Measurements from ENCODE around the gene IQSEC1. TPM values are rescaled to one million over a fixed set of nuclear protein-coding genes. Genes with fewer than 3 reads are reported as not detected.

The IQSEC1 gene
- total RNA-seq, 4 donors from 2014 or later, result 31.9 to 35.8 (median 34.8) TPM

DNA sequence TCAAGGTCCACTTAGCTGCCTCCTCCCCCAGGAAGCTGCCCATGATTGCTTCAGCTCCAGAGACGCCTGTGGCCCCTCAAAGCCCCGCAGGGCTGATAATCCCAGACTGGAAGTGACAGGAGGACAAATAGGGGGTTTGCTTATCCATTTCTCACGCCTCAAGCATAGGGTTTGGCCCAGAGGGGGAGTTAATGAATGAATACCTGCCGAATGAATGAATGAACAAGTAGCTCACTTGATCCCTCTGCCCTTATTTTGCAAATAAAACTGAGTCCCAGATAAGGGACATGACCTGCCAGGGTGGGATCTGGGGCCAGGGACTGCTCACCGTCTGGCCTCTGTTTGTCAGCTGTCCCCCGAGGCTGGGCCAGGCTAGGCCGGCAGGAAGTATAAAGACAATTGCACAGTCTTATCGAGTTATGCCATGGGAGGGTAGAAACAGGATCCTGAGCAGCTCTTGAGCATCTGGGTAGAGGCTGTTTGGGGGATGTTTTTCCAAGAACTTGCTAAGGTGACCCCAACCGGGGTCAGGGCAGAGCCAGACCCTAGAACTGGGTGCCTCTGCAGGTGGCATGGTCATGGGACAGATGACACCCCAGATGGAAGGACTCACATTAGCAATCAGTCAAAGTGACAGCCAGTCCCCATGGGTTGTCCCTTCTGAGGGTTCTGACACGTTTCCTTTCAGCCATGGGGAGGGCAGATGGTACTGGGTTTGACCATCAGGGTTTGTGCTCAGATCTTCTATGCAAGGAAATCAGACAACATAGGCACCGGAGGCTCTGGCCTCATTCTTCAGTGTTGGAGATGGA is 45.0 kb downstream of the IQSEC1 start:
- intact Hi-C loops (cut with DNase I; ENCODE audit: low total_unique reads), result no loop called here
- no peak for DNase-seq (ENCODE audit: low spot score in 2 of 2)
- TF ChIP-seq, protein P1, sequence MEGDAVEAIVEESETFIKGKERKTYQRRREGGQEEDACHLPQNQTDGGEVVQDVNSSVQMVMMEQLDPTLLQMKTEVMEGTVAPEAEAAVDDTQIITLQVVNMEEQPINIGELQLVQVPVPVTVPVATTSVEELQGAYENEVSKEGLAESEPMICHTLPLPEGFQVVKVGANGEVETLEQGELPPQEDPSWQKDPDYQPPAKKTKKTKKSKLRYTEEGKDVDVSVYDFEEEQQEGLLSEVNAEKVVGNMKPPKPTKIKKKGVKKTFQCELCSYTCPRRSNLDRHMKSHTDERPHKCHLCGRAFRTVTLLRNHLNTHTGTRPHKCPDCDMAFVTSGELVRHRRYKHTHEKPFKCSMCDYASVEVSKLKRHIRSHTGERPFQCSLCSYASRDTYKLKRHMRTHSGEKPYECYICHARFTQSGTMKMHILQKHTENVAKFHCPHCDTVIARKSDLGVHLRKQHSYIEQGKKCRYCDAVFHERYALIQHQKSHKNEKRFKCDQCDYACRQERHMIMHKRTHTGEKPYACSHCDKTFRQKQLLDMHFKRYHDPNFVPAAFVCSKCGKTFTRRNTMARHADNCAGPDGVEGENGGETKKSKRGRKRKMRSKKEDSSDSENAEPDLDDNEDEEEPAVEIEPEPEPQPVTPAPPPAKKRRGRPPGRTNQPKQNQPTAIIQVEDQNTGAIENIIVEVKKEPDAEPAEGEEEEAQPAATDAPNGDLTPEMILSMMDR (IDR thresholded peaks at IDR 0.05), result no peak
- TF ChIP-seq POLR2A (IDR thresholded peaks at IDR 0.05), result no peak
- 78 to 79% methylated on average over 11 of the region's 11 CpGs for WGBS, 2 donors
- H3K4me3 ChIP-seq (ENCODE audit: low read depth, poor library complexity, severe bottlenecking), result no peak overlapping the region

DNA sequence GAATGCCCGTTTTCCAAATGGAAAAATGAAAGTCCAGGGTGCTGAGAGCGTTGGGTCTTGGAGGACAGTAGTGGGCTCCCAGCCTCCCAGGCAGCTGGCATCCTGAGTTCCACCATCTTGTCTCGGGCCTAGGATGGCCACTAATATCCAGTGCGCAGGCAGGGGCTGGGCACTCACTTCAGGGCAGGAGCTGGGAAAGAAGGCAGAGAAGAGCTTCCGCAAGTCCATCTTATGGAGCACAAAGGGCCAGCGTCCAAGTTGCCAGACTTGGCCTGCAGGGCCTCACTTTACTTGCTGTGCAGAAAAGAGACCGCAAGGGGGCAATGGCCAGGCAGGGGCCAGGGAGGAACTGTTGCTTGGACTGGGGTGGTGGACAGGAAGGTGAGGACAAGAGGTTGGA is 46.1 kb downstream of the IQSEC1 start:
- TF ChIP-seq, protein P1 (IDR thresholded peaks at IDR 0.05), result no peak
- TF ChIP-seq POLR2A (IDR thresholded peaks at IDR 0.05), result no peak
- DNase-seq (ENCODE audit: low spot score in 2 of 2), result no peak
- no peak overlapping the region for H3K4me3 ChIP-seq (ENCODE audit: low read depth, poor library complexity, severe bottlenecking)
- intact Hi-C loops (cut with DNase I; ENCODE audit: low total_unique reads), result no loop called here
- WGBS, 2 donors, result 93 to 97% methylated on average over 7 of the region's 7 CpGs

DNA sequence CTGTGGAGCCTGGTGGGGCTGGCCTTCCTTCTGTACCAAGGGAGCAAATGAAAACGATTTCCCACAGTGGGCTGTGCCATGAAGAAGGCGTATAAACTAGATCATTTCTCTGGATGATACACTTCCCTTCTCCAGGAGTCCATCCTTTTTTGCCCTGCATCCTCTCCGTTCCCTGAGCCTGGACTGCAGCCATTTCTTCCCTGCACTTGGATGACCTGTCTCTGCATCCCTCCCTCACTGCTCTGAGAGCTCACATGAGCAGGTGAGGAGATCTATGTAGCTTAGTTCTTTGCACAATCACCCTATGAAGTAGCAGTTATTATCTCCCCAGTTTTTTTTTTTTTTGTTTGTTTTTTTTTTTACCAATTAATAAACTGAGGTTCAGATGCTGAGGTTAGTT is 46.7 kb downstream of the IQSEC1 start:
- no peak for TF ChIP-seq POLR2A (IDR thresholded peaks at IDR 0.05)
- TF ChIP-seq, protein P1 (IDR thresholded peaks at IDR 0.05), result no peak
- 88 to 94% methylated on average over 3 of the region's 3 CpGs for WGBS, 2 donors
- intact Hi-C loops (cut with DNase I; ENCODE audit: low total_unique reads), result no loop called here
- no peak overlapping the region for H3K4me3 ChIP-seq (ENCODE audit: low read depth, poor library complexity, severe bottlenecking)
- DNase-seq (ENCODE audit: low spot score in 2 of 2), result no peak

DNA sequence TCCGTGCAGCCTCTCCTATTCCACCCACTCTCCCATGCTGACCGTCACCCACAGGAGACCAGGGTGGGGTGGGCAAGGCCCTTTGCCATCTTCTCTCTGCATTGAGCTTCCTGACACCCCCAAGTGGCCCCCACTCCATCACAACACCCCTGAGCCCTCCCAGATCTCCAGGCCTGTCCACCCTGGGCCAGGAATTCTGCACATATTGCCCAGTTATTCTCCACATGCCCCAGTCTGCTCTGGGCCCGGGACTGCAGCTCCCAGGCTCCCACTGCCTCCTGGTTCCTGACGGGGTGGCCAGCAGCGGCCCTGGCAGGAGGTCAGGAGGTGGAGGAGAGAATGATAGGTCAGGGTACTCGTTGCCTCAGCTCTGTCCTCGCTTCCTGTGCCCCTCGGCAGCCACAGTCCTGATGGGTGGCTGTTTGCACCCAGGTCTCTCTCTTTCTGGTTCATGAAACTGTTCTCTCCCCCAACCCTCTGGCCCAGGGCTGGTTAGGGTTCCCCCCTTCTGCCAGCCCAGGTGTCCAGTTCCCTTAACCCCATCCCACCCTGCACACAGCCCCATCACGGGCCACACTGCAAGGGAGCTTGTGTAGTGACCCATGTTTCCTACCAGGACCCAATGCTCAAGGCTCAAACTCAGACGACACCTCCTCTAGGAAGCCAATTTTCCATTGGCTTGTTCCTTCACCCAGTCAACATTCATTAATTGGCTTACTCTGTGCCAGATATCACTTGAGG is 47.3 kb downstream of the IQSEC1 start:
- intact Hi-C loops (cut with DNase I; ENCODE audit: low total_unique reads), result no loop called here
- DNase-seq (ENCODE audit: low spot score in 2 of 2), result no peak
- no peak overlapping the region for H3K4me3 ChIP-seq (ENCODE audit: low read depth, poor library complexity, severe bottlenecking)
- 93 to 94% methylated on average over 9 to 10 of the region's 10 CpGs for WGBS, 2 donors
- TF ChIP-seq, protein P1 (IDR thresholded peaks at IDR 0.05), result no peak
- TF ChIP-seq POLR2A (IDR thresholded peaks at IDR 0.05), result no peak

DNA sequence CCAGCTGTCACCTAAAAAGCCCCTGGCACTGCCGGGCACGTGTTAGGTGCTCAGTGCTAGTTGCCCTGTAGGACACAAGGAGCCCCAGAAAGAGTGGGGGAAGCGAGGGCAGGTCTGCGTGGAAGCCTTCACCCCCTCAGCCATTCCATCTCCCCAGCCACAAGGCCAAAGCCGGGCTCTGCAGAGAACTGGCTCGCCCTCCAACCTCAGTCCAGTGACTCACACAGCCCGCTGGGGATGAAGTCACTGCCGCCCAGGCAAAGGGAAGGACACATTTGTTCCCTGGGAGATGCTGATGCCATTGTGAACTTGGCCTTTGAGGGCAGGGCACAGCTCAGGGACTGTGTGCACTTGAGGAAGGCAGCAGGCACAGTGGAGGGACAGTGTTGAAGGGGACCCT is 48.1 kb downstream of the IQSEC1 start:
- TF ChIP-seq, protein P1 (IDR thresholded peaks at IDR 0.05), result no peak
- no peak for TF ChIP-seq POLR2A (IDR thresholded peaks at IDR 0.05)
- intact Hi-C loops (cut with DNase I; ENCODE audit: low total_unique reads), result no loop called here
- no peak for DNase-seq (ENCODE audit: low spot score in 2 of 2)
- H3K4me3 ChIP-seq (ENCODE audit: low read depth, poor library complexity, severe bottlenecking), result no peak overlapping the region
- WGBS, 2 donors, result 62 to 84% methylated on average over 8 of the region's 8 CpGs

All from lower leg skin (tissue), 4 donors.